GM18508 (cell line): Measurements from ENCODE around the gene TMEM187.
A peak's percentile ranks its signal among the peaks of the same experiment; 100 is the strongest.

Experiments used
- ATAC-seq: cut with Tn5 transposase; IDR thresholded peaks from one replicate; pipeline ENCODE4 v1.9.1; 2021; ENCODE audit warnings: moderate number of reproducible peaks; ENCODE audit not compliant: insufficient read depth, unreplicated experiment

Gene TMEM187

DNA sequence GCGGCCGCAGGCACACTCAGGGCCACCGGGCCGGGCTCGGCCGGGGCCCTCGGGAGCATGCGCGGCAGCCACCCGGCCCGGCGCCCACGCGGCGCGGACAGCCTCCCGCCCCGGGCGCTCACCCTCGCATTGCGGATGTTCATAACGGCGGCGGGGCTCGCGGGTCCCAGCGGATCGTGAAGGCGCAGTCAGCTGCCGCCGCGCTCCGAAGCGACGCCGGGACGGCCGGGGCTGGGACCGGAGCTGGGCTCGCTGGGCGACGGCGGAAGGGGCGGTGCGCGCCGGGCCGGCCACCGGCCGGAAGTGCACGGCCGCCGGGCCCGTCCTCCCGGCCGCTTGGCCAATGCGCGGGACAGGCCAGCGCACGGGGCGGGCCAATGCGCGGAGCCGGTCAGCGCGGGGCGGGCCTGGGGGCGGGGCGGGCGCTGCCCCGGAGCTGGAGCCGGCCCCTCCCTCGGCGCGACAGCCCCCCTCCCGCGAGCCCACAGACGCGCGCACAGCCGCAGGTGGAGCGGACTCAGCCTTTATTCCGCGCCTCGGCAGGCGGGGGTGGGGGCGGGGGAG lies 37.7 kb upstream of the TMEM187 start, which contains the start of gene NAA10:
Gene NAA10, minus strand, starts transcription at position 276 of the 564 bp plus-strand sequence. Its CDS starts 133 bp downstream, at position 143.
- ATAC-seq = no peak

DNA sequence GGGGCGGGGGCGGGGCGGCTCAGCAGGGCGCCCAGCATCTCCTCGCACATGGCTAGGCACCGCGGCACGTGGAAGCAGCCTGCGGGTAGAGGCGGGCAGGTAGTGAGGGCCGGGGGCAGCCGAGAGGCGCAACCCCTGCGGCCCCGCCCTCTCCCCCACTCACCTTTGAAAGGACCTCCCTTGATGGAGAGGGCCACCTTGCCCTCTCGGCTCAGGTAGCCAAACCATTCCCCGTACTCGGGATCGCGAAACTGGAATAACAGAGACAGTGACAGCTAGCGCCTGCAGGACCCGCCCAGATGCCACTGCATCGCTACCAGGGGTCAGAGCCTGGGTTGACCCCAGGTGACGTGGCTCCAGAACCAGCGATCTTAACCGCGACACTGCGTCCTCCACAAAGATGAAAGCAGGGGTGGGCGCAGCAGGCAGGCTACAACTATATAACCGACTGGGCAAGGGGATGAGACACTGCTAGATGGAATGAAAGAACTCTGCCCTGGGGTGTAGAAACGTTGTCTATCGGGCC lies 37.2 kb upstream of the TMEM187 start:
- no peak for ATAC-seq

DNA sequence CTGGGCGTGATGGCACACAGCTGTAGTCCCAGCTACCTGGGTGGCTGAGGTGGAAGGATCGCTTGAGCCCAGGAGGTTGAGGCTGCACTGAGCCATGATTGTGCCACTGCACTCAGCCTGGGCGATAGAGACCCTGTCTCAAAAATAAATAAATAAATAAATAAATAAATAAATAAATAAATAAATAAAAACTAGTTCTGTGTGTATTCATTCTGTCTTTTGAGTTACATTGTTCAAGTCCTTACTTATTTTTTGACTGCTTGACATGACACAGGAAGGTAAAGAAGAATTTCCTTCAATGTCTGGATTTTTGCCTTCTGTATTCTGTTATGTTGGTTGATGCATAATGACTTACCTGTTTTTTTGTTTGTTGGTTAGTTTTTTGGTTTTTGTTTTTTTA lies 35.5 kb upstream of the TMEM187 start:
- ATAC-seq = no peak

DNA sequence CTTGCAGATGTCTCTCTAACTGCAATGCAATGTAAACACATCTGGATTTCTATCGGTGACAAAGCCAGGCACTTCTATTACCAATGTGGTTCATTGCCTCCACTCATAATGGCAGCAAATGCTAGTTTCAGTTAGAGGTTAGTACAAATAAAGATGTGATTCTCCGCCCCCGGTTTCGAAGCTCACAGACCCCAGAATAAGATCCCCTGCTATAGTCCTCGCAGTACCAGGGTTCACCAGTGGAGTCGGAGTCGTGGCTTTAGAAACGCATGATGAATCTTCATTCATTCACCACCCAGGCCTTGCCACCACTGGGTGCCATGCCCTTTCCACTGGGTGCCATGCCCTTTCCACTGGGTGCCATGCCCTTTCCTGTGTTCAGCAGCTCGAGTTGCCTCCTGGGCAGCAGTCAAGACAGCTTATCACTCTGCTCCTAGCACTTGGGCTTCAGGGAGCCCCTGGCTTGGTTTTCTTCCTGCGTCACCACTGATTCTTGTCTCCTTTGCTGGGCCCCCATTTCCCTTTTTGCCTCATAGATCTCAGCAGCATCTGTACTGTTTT lies 34.2 kb upstream of the TMEM187 start:
- no peak for ATAC-seq

DNA sequence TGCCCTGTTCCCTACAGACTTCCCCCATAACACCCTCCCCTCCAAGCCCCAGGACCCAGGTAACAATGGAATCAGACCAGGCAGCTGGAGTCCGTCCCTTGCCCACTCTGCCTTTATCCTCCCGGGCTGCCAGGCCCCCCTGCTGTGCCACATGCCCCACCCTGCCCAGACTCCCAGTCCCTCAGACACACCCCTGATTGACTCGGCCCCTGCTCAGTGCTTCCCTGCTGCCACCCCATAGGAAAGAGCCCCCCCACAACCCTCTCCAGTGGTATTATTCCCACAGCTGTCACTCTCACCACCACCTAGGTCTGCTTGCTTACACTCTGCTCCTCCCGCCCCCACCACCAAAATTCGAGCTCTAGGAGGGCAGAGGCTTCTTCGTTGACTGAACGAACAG lies 33.0 kb upstream of the TMEM187 start:
- ATAC-seq = no peak

DNA sequence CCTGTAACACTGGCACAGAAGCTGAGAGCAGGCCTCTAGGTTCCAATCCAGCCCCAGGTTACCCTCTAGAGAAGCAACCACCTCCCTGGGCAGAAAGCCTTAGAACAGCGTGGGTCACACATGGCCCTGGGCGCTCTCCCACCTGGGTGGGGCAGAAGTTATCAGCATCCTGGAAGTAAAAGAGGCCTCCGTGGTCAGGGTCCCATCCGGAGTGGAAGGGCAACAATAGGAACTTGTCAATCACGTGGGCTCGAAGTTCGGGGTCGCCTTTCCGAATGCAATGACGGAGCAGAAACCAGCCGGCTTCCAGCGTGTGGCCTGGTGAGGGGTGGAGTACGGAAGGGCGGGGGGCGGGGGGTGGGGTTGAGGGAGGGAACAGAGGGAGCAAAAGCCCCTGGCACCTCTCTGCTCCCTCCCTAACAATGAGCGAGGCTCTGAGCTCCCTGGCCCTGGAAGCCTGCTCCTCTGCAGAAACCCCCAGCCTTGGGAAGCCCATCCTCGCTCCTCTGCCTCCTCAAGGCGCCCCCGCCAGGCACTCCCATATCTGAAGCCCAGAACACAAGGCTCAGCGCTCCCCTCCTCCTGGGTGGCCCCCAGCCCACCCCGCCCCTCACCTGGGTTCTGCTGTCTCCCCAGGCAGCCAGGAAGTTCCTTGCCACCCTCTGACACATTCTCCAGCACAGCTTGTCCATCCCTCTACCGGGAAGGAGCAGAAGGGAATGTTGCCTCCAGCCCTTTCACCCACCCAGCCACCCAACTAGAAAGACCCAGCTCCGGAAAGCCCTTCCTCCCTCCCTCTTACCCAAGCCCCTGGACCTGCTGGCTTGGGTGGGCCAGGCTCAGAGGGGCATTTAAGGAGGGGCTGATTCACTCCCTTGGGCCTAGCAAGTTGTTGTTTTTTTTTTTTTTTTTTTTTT lies 31.0 kb upstream of the TMEM187 start:
- no peak for ATAC-seq

DNA sequence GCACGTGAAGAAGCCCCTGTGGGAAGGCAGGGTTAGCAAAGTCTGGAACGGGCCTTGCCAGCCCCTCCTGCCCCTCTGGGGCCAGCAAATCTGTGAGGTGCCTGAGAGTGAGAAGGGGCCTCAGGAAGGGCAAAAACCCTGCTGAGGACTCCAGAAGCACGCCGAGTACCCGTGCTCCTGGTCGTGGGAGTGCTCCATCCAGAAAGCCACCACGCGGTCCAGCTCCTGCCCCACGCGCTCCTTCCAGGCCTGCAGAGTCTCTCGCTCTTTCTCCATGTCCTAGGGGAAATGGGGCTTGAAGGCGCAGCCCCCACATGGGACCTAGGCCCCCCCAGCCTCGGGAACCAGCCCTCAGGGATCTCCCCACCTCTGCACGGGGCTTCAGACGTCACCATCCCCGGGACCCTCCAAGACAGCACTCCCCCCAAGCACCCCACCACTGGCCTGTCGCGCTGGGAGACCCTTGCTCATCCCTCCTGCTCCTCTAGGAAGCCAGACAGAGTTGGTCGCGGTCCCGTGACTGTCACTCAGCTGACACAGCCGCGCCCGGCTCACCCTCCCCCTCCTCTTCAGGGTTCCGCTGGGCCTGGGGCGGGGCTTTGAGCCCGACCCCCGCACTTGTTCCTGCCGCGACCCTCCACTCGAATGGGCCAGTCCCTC lies 28.3 kb upstream of the TMEM187 start, which contains the start of gene RENBP:
Gene RENBP, minus strand, starts transcription at position 504 of the 660 bp plus-strand sequence. Its CDS starts 33 bp downstream, at position 471.
- ATAC-seq = no peak

DNA sequence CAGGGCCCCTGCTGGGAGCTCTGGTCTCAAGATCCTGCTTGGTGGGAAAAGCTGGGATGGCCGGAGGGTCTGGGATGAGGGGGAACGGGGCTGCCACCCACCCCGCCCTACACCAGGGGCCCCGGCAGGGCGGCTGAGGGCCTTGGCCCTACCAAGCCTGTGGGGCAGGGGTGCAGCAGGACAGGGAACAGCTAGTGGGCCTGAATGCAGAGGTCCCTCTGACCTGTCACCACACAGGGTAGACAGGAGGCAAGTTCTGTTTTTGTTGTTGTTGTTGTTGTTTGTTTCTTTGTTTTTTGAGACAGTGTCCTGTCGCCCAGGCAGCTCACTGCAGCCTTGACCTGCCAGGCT lies 27.8 kb upstream of the TMEM187 start:
- no peak for ATAC-seq

DNA sequence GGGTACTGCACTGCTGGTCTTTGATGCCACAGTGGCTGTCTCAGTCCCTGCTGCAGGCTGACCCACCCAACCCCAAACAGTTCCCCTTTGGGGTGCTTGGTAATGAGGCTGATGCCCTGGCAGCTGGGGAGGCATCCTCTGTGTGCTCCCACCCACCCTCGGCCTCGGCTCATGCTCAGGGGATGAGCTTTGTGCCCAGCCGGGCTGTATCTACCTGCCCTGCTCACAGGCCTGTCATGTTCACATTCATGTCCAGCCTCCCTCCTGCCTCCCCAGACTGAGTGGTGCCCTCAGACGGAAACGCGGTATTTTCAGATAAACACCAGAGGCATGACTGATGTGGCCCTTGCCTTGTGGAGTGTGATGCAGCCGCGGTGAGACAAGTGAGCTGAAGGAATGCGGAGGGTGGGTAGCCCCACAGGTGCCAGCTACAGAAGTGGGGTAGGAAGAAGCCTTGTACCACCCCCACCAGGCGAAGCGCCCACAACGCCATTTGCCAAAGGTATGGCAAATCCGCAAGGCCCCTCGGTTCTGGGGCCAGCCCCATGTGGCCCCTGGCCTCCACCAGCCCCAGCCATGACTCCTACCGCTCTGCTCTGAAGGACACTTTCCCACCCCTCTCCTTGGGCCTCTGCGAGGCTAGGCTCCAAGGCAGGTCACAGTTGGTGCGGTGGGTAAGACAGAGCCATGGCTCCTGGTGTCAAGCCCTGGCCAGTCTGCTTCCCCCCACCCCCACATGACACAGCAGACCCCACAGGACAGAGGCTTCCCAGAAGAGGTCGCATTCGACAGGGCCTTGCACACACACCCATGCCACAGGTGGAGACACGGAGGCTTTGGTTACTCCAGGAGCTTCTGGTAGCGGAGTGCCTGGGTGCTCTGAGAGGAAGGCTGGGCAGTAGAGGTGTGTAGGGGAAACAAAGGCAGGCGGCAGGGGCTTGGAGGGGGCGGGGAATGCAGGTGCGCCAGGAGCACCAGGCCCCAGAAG lies 26.3 kb upstream of the TMEM187 start:
- ATAC-seq = no peak

DNA sequence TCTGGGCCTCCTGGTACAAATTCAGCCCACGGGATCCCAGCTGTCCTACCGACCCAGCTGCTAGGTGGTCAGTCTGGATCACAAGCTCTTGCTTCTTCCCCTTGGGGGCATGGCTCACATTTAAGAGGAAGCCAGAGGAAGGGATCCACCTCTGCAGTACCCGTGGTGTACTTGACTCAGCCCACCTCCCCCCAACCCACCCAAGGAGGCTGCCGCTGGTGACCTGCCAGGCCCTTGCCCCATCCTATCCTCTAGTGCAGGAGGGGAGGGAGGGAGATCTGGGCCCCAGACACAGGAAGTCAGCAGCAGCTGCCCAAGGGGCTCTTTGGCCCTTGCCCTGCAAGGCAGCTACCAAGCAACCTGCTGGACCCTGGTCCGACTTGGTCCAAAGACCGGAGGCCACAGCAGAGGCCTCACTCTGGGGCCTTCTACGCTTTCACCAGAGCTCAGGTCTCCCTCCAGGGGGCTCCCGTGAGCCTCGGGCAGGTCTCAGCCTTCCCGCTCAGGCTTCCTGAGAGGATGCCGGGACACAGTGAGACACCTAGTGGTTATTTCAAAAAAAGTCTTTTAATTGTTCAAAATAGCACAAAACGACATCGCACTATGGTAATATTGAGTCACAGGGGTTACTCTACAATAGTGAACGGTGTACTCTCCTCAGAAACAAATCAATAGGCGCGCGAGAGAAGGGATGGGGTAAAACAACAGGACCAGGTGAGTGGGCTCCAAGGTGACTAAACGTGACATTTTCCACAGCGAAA lies 25.4 kb upstream of the TMEM187 start:
- ATAC-seq = peak; percentile 72

DNA sequence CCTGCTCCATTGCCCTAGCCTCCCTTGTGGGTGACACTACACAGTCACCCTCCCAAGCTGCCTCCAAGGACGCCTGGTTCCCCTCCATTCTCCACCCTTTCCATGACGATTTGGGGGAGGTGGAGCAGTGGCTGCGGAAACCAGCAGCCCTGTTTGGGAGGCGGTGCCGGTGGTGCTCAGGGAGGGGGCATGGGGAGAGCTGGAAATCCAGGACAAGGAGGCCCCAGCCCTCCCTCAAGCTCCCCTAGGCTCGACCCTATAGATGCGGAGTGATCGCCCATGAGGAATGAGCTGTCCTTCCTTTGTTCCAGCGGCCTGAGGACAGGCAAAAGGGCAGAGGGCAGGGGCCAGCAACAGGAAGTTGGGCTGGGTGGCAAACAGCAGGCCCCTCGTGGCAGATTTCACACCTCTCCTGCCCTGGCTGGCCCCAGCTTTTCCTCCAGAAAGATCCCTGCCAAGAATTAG lies 24.5 kb upstream of the TMEM187 start:
- no peak for ATAC-seq

DNA sequence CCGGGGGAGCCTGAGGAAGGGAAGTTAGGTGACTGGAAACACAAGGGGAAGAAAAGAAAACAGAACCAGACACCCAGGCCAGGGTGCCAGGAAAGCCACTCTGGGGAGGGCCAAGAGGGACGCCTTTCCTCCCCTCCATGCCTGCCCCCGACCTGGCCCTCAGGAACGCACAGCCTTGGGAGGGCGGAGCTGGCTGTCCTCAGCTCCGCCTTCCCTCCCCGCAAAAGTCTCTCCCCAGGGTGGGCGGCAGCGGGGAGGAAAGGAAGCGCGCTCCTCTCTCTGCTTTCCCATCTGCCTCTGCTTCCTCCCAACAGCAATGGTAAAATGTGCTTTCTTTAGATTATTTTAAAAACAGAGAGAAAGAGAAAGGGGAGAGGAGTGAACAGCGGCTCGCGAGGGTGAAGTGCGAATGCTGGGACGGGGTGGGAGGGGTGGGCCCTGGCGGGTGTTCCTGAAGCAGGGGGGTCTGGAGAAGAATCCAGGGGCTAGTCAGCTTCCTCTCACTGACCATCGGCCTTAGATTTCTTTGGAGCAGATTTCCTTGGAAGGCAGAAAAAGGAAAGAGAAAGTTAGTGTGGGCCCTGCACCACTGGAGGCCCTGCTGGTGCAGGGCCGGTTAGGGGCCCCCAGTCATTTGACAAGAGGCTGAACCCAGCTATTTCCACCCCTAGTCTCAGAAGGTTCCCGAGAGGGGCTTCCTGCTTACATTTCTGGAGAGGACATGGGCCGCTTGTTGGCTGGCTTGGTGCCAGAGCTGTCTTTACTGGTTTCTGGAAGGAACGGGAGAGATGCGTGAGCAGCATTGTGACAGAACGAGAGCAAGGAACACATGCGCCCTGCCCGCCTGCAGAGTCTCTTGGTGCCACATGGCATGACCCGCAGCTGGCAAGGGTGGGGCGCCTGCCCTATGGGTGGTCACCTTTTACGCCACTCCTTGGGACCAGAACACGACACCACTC lies 23.4 kb upstream of the TMEM187 start:
- ATAC-seq = no peak

DNA sequence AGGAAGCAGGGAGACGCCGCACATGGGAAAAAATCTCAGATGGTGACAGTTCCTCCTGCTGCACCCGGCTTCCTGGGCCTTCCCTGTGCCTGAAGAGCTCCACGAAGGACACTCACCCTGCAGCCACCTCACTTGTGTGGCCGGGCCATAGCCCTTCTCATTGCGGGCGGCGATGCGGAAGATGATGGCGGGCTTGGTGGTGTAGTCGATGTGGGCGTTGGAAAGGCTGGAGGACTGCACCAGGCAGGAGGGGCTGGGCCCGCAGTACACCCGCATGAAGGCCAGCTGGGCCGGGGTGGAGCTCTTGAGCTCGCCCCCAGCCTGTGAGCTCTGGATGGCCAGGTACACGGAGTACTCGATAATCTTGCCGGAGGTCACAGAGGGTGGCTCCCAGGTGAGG lies 22.4 kb upstream of the TMEM187 start:
- ATAC-seq = no peak

DNA sequence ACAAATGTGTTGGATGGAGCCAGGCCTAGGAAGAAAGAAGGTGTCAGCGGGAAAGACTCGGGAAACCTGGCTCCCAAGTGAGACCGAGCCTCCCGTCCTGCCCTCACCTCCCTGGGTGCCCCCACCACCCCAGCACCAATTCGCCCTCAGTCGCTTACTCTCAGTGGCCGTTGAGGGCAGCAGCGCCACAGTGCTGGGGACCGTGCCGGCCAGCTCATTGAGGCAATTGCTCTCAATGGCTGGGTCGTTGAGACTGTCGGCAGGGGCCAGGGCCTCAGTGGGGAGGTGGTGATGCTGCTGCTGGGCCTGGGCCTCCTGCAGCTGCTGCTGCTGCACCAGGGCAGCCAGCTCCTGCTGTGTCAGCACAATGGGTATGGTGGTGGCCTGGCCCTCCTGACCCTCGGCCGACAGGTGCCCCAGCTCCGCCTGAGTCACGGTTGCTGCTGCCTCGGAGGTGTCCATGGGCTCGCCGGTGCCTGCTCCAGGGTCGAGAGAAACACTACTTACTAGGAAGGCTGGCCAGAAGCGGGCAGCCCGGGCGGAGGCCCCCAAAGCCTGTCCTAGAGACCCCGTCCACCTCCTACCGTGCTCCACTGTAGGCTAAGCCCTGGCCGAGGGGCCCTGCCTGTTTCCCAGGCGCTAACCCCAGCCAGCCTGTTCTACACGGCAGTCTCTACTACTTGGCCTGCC lies 20.7 kb upstream of the TMEM187 start:
- ATAC-seq = no peak

DNA sequence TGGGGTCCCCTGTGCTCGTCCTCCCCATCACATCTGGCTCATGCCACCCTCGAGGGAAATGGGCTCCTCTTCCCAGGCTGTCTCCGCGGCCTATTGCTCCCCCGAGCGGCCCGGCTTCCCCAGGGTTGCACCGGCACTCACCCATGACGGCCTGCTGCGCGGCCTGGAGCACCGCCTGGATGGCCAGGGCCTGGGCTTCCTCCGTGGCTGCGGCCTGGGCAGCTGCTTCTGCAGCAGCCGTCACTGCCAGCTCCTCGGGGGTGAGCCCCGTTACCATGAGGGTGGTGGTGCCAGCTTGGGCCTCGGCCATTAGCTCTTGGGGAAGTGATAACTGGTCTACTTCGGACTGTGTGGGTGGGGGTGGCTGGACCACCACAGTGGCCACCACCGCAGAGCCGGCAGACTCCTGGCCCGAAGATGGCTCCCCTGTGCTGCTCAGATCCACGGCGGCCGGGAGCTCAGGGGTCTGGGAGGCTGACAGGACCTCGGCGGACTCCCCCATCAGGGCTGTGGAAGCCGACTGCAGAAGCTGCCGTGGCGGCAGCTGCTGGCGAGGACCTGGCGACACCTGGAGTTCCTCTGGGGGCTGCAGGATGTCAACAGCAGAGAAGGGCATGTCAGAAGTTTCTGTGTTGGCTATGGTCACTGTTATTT lies 20.1 kb upstream of the TMEM187 start:
- no peak for ATAC-seq

DNA sequence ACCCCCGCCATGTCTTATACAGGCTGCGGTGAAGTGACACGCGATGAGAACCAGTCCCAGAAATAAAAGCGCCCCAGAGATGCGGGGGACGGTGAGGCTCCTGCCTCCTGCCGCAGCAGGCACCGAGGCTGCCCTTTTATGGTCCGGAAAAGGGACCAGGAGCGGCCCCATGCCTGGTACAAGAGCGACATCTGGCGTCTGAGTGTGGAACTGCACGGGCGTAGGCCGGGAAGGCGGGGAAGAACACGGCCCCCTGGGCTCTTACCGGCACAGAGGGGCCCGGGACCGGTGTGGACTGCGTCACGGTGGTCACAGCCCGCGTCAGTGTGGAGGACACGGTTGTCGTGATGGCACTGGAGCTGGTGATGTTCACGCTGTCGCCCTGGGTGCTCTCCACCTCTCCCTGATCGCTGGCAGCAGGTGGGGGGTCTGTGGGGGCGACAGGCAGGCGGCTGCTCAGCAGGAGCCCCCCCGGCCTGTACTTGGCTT lies 19.2 kb upstream of the TMEM187 start:
- no peak for ATAC-seq
